GM21786 (cell line): ENCODE data around the gene MVD.
"Not testable (repeated sequence)": the region's sequence is repeated elsewhere in the genome, so short reads cannot be mapped to it uniquely, and the experiment has no call there.

Experiments
- ATAC-seq: cut with Tn5 transposase; IDR thresholded peaks from one replicate; pipeline ENCODE4 v1.9.1; 2021; ENCODE audit not compliant: unreplicated experiment

MVD gene

GRCh38 chr16:88626646-88627045 is 36.2 kb downstream of the MVD start:
- no peak for ATAC-seq

DNA sequence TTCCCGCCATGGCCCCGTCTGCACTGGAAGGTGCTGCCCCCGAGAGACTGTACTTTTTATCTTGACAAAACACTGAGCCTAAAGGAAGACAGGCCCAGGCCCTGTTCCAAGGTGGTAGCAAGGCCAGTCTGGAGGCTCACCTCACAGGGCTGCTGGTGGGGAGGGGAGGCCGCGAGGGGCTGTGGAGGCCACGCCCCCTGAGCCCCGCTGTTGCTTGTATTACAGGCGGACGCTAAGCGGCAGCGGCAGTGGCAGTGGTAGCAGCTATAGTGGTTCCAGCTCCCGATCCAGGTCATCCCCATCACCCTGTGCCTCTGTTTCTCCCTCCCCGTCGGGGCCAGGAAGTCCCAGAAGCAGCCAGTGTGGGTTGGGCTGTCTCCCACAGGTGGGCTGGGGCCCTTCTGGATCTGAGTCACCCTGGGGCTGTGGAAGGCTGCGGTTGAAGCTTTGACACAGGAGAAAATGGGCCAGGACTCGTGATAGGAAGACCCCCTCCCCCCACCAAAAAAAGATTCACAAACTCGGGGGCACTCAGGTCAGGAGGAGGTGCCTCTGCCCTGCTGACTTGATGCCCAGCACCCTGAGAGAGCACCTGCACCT is 37.8 kb downstream of the MVD start:
- no peak for ATAC-seq

DNA sequence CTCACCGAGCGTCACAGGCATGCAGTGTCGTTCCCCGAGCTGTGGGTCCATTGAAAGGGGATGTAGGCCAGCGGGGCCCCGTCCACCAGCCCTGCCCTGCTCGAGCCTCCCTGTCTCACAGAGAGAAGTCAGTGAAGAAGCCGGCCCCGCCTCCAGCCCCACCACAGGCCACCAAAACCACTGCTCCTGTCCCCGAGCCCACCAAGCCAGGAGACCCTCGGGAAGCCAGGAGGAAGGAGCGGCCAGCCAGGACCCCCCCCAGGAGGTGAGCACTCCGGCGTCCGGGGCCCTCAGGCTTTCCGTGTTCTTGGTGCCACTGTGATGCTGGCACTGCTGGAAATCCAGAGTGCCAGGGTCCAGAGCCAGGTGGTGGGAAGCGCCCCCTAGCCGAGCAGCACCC is 38.4 kb downstream of the MVD start:
- ATAC-seq, result no peak

GRCh38 chr16:88623858-88624257 is 39.0 kb downstream of the MVD start:
- ATAC-seq, result no peak

- ATAC-seq, result no peak
These were observed 40.0 kb downstream of the MVD start for GRCh38 chr16:88622866-88623265.

DNA sequence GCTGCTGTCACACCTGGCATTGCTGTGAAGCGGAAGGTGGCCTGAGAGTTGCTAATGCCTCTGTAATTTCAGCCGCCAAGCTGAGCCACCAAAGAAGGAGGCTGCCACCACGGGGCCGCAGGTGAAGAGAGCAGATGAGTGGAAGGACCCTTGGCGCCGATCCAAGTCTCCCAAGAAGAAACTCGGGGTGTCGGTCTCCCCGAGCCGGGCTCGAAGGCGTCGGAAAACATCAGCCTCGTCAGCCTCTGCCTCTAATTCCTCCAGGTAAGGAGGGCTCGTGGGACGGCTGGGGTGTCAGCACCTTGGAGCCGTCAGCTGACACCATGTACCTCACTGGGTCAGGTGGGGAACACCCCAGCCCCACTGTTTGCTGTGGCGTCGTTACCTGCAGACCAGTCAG is 40.8 kb downstream of the MVD start:
- ATAC-seq, result no peak

DNA sequence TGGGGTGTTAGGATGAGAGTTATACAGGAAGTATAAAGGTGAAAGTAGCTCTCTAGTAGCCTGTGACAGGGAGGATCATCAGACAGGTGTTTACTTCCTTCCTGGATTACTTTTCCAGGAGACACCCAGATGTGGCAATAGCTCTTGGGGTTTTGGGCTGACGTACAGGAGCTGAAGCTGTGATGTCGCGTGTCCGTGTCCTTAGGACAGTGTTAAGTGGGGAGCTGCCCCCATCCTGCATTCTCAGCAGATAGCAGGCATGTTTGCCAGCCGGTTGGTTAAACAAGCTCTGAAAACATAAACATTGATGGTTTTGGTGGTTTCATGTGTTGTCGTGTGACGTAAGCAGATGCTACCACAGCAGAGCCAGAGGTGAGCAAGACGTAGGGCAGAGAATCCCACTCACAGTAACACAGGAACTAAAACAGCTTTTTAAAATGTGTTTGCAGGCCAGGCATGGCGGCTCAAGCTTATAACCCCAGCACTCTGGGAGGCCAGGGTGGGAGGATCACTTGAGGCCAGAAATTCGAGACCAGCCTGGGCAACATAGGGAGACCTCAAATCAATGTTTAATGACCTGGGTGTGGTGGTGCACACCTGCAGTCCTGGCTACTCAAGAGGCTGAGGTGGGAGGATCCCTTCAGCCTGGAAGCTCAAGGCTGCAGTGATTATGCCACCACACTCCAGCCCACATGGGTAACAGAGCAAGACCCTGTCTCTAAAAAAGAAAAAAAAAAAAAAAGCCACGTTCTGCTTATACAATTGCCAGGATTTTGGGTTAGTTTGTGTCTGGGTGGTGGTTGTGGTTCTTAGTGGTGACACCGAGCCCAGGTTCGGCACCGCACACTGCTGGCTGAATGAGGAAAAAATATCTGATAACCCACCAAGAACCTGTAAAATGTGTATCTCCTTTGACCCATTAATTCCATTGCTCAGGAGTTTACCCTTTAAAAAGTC is 42.8 kb downstream of the MVD start:
- ATAC-seq, result no peak

GRCh38 chr16:88618956-88619667 is 43.8 kb downstream of the MVD start:
- no peak for ATAC-seq

- ATAC-seq, result no peak
These were observed 44.5 kb downstream of the MVD start for GRCh38 chr16:88618182-88618955.

GRCh38 chr16:88617268-88618031 is 45.4 kb downstream of the MVD start:
- ATAC-seq, result no peak

DNA sequence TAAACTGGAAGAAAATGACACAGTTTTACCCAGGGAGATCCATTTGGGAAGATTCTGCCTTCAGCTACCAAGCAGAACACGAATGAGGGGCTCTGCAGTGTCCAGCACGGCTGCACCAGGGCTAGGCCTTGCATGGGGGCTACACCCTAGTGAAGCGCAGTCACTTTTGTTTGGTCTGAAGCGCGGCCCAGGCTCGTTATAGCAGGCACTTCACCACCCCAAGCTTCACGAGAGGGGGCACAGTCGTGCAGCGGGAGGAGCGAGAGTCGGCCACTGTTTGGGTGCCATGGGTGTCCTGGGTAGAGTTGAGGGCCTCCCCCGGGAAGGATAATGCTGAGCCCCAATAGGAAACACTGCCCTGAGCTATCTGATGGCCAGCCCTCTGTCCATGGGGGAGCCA is 46.2 kb downstream of the MVD start:
- no peak for ATAC-seq

DNA sequence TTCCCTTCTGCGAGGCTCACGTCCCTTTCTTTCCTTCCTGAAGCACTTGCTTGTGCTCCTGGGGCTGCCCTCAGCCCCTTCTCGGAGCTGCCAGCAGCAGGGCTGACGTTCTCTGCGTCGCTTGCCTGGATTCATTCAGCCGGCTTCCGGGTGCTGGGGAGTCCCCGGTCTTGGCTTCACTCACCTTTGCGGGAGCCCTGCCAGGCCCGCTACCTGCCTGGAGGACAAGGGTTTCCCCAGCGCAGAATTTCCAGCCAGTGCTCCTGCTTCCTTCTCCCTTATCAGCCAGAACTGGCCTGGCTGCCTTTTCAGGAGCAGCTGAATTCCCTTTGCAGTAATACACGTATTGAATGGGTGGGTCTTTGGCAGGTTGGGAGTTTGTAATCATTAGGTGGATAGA is 46.6 kb downstream of the MVD start:
- no peak for ATAC-seq

DNA sequence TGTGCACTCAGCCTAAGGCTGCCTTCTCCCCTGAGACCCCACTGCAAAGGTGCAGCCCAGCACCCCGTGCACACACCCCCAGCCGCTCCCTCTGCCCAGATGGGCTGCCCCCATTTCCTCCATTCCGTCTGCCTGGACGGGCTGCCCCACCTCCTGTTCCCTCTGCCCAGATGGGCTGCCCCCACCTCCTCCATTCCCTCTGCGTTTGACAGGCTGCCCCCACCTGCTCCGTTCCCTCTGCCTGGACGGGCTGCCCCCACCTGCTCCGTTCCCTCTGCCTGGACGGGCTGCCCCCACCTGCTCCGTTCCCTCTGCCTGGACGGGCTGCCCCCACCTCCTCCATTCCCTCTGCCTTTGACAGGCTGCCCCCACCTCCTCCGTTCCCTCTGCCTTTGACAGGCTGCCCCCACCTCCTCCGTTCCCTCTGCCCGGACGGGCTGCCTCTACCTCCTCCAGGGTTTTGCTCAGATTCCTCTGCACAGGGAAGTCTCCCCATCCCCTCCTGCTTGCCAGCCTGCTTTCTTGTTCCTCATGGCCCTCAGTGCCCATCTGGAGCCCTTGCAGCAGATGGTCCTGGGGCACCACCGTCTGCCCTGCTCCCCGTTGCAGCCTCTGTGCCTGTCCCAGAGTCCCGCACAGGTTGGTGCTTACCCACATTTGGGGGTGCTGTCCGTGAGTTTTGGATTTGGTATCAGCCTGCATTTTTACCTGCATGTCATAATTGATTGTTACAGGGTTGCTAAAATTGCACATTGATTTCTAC is 47.9 kb downstream of the MVD start:
- ATAC-seq, result no peak

GRCh38 chr16:88613911-88614817 is 48.7 kb downstream of the MVD start:
- no peak for ATAC-seq

DNA sequence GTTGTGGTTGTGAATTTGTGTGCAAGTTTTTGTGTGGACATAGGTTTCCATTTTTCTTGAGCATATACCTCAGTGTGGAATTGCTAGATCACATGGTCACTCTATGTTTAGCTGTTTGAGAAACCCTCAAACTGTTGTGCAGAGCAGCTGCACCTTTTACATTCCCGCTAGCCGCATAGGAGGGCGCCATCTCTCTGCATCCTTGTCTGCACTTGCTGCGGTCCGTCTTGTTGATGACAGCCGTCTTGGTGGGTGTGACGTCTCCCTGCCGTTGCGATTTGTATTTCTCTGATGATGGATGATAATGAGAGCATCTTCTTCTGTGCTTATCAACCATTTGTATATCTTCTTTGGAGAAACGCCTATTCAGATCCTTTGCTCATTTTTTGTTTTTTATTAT is 49.6 kb downstream of the MVD start:
- no peak for ATAC-seq

GRCh38 chr16:88610909-88611812 is 51.7 kb downstream of the MVD start:
- no peak for ATAC-seq

DNA sequence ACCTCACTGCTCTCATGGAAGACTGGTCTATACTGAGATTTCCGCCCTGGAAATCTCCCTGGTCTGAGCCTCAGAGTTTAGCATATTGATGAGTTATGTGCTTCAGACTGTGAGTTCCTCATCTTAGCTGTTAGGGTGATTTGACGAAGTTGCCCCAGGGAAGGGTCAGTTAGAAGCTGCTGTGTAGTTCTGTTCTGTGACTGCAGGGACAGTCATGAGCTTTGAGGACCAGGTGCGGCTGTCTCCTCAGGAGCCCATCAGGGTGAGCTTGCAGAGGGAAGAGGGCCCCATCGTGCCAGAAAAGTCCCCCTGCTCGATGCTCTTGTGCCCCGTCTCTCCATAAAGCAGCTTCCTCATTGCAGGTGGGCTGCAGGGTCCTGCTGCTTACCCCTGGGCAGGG is 52.8 kb downstream of the MVD start:
- no peak for ATAC-seq

DNA sequence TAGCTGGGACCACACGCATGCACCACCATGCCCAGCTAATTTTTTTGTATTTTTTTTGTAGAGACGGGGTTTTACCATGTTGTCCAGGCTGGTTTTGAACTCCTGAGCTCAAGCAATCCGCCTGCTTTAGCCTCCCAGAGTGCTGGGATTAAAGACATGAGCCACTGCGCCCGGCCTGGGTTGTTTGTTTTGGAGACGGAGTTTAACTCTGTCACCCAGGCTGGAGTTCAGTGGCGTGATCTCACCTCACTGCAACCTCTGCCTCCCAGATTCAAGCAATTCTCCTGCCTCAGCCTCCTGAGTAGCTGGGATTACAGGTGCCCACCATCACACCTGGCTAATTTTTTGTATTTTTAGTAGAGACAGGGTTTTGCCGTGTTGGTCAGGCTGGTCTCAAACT is 53.5 kb downstream of the MVD start:
- ATAC-seq, result not testable (repeated sequence)
